Jurkat, Clone E6-1 (cell line): Measurements from ENCODE around the gene TAF11L6. TPM values are rescaled to one million over a fixed set of nuclear protein-coding genes. Genes with fewer than 3 reads are reported as not detected.
A peak's percentile ranks its signal among the peaks of the same experiment; 100 is the strongest.
"Not testable (repeated sequence)": the region's sequence is repeated elsewhere in the genome, so short reads cannot be mapped to it uniquely, and the experiment has no call there.

Experiments used
- DNase-seq: peaks from one replicate; pipeline ENCODE4 v3.0.0-alpha.2; 2011; ENCODE audit warnings: low read depth, low spot score
- H3K4me3 ChIP-seq: 2 replicates; pipeline ENCODE4 v1.5.1; 2011; ENCODE audit warnings: mild to moderate bottlenecking, low read length, control low read depth, moderate library complexity
- polyA plus RNA-seq: library from polyadenylated mRNA; unstranded; fragments of >200 nt; gene quantifications from one replicate; pipeline ENCODE4 v1.2.1, GENCODE V29; 2012; ENCODE audit warnings: missing spikeins; ENCODE audit not compliant: insufficient read length, insufficient read depth

Gene TAF11L6
- not detected for polyA plus RNA-seq

DNA sequence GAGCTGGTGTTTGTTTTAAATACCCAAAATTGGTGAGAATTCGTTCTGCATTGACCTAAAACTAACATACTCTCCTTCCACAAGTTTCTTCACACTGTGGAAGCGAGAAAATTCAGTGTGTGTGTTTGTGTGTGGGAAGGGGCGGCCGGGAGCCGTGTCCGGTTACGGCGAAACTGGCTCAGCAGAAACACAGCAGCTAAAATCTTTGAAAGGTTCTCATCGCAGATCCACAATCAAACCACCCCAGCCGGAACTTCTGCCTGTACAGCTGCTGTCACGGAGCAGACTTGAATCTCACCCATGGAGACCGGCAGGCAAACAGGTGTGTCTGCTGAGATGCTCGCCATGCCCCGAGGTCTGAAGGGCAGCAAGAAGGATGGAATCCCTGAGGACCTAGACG, at the start of gene TAF11L6:
Gene TAF11L6, plus strand, starts transcription at position 301 of the 400 bp plus-strand sequence.
- H3K4me3 ChIP-seq, DNase-seq: not testable (repeated sequence)

DNA sequence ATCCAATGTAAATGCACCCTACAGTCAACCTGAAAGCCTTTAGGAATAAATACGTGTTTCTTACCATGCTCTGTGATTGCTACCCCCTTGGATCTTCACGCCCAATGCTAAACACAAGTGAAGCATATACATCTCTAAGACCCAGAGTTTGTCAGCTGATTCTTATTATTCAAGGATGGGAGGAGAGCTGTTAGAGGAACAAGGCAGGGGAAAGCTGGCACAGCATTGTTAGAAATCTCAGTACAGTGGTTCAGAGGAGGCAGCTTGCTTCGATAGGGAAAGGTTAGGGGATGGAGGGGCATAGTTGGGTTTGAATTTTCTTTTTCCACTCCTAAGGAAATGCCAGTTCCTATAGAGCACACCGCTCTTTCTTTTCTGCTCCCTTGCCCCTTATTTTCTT, 47.1 kb upstream of the TAF11L6 start:
- DNase-seq: no peak
- H3K4me3 ChIP-seq: no peak overlapping the region

- no peak overlapping the region for H3K4me3 ChIP-seq
- DNase-seq: no peak
Observed at GRCh38 chr5:17482790-17483189, 45.7 kb upstream of the TAF11L6 start.

GRCh38 chr5:17486464-17487173, 41.9 kb upstream of the TAF11L6 start:
- not testable (repeated sequence) for DNase-seq, H3K4me3 ChIP-seq

DNA sequence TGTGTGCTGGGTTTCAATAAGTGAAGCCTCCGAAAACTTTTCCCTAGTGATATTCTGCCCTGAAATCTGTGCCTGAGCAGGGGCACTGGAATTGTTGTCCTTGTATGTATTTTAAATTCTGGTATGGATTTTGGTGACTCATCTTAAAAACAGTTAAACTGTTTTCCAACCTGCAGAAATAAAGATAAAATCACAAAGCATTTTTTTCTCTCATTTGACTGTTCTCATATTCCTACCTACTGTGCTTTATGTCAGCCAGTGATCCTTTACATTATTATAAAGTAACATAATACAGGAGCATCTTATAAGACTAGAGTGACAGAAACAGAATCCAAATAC, 41.3 kb upstream of the TAF11L6 start:
- H3K4me3 ChIP-seq: no peak overlapping the region
- no peak for DNase-seq

DNA sequence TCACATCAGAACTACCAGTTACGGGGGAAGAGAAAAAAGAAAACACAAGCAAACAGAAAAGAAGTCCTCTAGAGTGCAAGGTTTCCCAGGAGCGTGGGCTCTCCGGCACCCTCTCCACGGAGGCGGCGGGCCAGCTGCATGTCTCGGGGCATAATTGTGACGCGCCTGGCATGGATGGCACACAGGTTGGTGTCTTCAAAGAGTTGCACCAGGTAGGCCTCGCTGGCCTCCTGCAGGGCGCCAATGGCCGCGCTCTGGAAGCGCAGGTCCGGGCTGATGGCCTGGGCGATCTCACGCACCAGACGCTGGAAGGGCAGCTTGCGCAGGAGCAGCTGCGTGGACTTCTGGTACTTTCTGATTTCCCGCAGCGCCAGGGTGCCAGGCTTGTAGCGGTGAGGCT, 37.2 kb upstream of the TAF11L6 start:
- H3K4me3 ChIP-seq, DNase-seq: not testable (repeated sequence)

DNA sequence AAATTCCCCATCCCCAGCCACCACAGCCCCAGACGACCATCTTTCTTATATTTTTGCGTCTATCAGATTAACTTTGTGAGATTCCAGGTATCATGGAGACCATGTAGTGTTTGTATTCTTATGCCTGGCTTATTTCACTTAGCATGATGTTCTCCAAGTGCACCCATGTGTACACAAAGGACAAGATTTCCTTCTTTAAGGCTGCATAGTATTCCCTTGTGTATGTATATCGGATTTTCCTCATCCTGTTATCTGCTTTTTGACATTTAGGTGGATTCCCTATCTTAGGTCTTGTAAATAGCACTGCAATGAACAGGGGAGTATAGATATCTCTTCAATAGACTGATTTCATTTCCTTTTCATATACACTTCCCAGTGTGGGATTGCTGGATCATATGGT, 35.7 kb upstream of the TAF11L6 start:
- H3K4me3 ChIP-seq: no peak overlapping the region
- DNase-seq: no peak

- H3K4me3 ChIP-seq: no peak overlapping the region
- DNase-seq: no peak
Observed at GRCh38 chr5:17497446-17497845, 31.0 kb upstream of the TAF11L6 start.

- not testable (repeated sequence) for H3K4me3 ChIP-seq, DNase-seq
Observed at GRCh38 chr5:17497931-17498330, 30.5 kb upstream of the TAF11L6 start, which contains the start of gene TAF11L2. TAF11L2 (plus strand) TSS chr5:17498231.

GRCh38 chr5:17511775-17512325, 16.6 kb upstream of the TAF11L6 start:
- no peak for DNase-seq
- no peak overlapping the region for H3K4me3 ChIP-seq

DNA sequence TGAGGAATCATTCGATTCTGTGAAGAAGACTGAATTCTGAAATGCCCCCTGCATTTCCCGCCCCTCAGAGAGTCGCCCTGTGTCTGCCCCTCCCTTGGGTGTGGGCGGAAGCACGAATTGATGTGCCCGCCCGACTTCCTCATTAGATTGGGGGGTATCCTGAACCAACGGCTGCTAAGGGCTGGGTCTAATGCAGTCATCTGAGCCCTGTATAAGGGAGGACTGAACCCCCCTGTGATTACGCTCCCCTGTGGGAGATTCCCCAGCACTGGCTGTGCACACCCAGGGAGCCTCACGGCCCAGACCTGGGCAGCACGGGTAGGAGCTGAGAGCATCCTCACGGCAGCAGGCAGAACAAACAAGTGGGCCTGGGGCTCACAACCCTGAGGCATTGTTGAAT, 10.9 kb upstream of the TAF11L6 start:
- H3K4me3 ChIP-seq, DNase-seq: not testable (repeated sequence)

- H3K4me3 ChIP-seq, DNase-seq: not testable (repeated sequence)
Observed at GRCh38 chr5:17518067-17518466, 10.4 kb upstream of the TAF11L6 start, which contains the start of gene TAF11L3. TAF11L3 (plus strand) TSS chr5:17518367.

- not testable (repeated sequence) for DNase-seq, H3K4me3 ChIP-seq
Observed at GRCh38 chr5:17519508-17519907, 9.0 kb upstream of the TAF11L6 start.

- not testable (repeated sequence) for H3K4me3 ChIP-seq, DNase-seq
Observed at GRCh38 chr5:17521501-17521900, 7.0 kb upstream of the TAF11L6 start, which contains the start of gene TAF11L4. TAF11L4 (plus strand) TSS chr5:17521801.

DNA sequence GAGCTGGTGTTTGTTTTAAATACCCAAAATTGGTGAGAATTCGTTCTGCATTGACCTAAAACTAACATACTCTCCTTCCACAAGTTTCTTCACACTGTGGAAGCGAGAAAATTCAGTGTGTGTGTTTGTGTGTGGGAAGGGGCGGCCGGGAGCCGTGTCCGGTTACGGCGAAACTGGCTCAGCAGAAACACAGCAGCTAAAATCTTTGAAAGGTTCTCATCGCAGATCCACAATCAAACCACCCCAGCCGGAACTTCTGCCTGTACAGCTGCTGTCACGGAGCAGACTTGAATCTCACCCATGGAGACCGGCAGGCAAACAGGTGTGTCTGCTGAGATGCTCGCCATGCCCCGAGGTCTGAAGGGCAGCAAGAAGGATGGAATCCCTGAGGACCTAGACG, 3.5 kb upstream of the TAF11L6 start, which contains the start of gene TAF11L5:
Gene TAF11L5, plus strand, starts transcription at position 301 of the 400 bp plus-strand sequence.
- DNase-seq, H3K4me3 ChIP-seq: not testable (repeated sequence)

DNA sequence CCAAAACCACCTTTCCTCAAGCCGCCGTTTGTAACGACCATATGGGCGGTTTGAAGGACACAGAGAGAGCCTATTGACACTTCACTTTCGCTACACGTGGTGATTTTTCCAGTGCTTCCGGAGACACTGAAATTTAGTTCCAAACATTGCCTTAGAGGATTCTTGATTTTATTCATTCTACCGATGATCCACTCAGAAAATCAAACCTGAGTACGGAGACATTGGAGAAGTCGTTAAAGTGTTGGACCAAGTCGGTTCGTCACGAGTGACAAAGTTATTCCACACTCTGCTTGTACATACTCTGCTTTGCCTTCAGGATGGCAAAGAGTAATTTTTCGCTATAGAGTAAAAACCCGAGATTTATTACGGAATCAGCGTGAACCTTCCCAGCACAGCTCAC, 2.0 kb upstream of the TAF11L6 start:
- DNase-seq: peak; percentile 5
- not testable (repeated sequence) for H3K4me3 ChIP-seq
